Rectal smooth muscle tissue (tissue), 1 donor: ENCODE measurements around the gene LRRC2.
"Not testable (repeated sequence)": the region's sequence is repeated elsewhere in the genome, so short reads cannot be mapped to it uniquely, and the experiment has no call there.

Experiments
- H3K27ac ChIP-seq: one replicate; pipeline ENCODE4 v1.7.0; 2013; ENCODE audit warnings: low read depth, low read length, inconsistent platforms
- H3K27me3 ChIP-seq: one replicate; pipeline ENCODE4 v1.7.0; 2013; ENCODE audit warnings: low read length; ENCODE audit not compliant: control insufficient read depth, insufficient read depth
- H3K36me3 ChIP-seq: one replicate; pipeline ENCODE4 v1.7.0; 2013; ENCODE audit warnings: low read length; ENCODE audit not compliant: control insufficient read depth, insufficient read depth
- H3K4me1 ChIP-seq: one replicate; pipeline ENCODE4 v1.7.0; 2013; ENCODE audit warnings: low read length; ENCODE audit not compliant: control insufficient read depth, insufficient read depth
- H3K4me3 ChIP-seq: one replicate; pipeline ENCODE4 v1.7.0; 2013; ENCODE audit warnings: low read length
- H3K9ac ChIP-seq: one replicate; pipeline ENCODE4 v1.7.0; 2013; ENCODE audit warnings: low read length

LRRC2 gene

GRCh38 chr3:46527239-46527638 is 38.9 kb downstream of the LRRC2 start:
- no peak overlapping the region for H3K27ac ChIP-seq
- no peaks in the 10 kb centered on the region for H3K36me3 ChIP-seq
- no peaks in the 10 kb centered on the region for H3K4me1 ChIP-seq
- H3K4me3 ChIP-seq, result no peak overlapping the region
- H3K27me3 ChIP-seq, result no peaks in the 10 kb centered on the region
- H3K9ac ChIP-seq, result no peak overlapping the region

DNA sequence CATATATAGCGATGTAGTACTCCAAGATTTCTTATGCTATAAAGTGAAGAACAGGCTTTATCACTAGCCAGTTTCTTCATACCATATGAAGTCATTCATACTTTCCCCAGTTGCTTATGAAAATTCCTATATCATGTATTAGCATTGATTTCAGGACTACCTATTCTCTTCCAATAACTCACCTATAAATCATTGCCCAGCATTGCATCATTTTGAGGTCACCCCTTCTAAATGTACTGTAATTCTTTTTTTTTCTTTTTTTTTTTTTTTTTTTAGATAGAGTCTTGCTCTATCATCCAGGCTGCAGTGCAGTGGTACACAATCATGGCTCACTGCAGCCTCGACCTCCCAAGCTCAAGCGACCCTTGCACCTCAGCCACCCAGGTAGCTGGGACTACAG is 41.3 kb downstream of the LRRC2 start:
- no peaks in the 10 kb centered on the region for H3K27me3 ChIP-seq
- H3K9ac ChIP-seq, result no peak overlapping the region
- H3K36me3 ChIP-seq, result no peaks in the 10 kb centered on the region

GRCh38 chr3:46524008-46524407 is 42.1 kb downstream of the LRRC2 start:
- H3K4me3 ChIP-seq, result no peak overlapping the region
- H3K27me3 ChIP-seq, result no peaks in the 10 kb centered on the region
- no peak overlapping the region for H3K27ac ChIP-seq
- no peaks in the 10 kb centered on the region for H3K36me3 ChIP-seq
- no peak overlapping the region for H3K9ac ChIP-seq
- no peaks in the 10 kb centered on the region for H3K4me1 ChIP-seq

More for the DNA sequence above, 41.3 kb downstream of the LRRC2 start:
- H3K4me1 ChIP-seq, result no peaks in the 10 kb centered on the region
- no peak overlapping the region for H3K4me3 ChIP-seq
- H3K27ac ChIP-seq, result no peak overlapping the region

- H3K36me3 ChIP-seq, result no peaks in the 10 kb centered on the region
- H3K27ac ChIP-seq, result no peak overlapping the region
- no peak overlapping the region for H3K4me3 ChIP-seq
- no peak overlapping the region for H3K9ac ChIP-seq
- no peaks in the 10 kb centered on the region for H3K27me3 ChIP-seq
- H3K4me1 ChIP-seq, result no peaks in the 10 kb centered on the region
These were observed 42.5 kb downstream of the LRRC2 start for GRCh38 chr3:46523556-46523955.

DNA sequence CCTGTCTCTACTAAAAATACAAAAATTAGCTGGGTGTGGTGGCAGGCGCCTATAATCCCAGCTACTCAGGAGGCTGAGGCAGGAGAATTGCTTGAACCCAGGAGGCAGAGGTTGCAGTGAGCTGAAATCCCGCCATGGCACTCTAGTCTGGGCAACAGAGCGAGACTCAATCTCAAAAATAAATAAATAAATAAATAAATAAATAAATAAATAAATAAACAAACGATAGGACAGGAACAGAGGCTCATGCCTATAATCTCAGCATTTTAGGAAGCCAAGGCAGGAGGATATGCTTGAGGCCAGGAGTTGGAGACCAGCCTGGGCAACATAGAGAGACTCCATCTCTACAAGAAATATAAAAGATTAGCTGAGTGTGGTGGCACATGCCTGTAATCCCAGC is 43.9 kb downstream of the LRRC2 start:
- not testable (repeated sequence) for H3K4me1 ChIP-seq, H3K4me3 ChIP-seq, H3K36me3 ChIP-seq, H3K27ac ChIP-seq, H3K27me3 ChIP-seq, H3K9ac ChIP-seq

GRCh38 chr3:46521096-46521495 is 45.0 kb downstream of the LRRC2 start:
- no peaks in the 10 kb centered on the region for H3K27me3 ChIP-seq
- H3K27ac ChIP-seq, result no peak overlapping the region
- no peaks in the 10 kb centered on the region for H3K36me3 ChIP-seq
- no peaks in the 10 kb centered on the region for H3K4me1 ChIP-seq
- H3K4me3 ChIP-seq, result no peak overlapping the region
- no peak overlapping the region for H3K9ac ChIP-seq

GRCh38 chr3:46520531-46520930 is 45.6 kb downstream of the LRRC2 start:
- H3K27me3 ChIP-seq, result no peaks in the 10 kb centered on the region
- no peaks in the 10 kb centered on the region for H3K36me3 ChIP-seq
- H3K4me1 ChIP-seq, result no peaks in the 10 kb centered on the region
- H3K27ac ChIP-seq, result no peak overlapping the region
- no peak overlapping the region for H3K4me3 ChIP-seq
- no peak overlapping the region for H3K9ac ChIP-seq

DNA sequence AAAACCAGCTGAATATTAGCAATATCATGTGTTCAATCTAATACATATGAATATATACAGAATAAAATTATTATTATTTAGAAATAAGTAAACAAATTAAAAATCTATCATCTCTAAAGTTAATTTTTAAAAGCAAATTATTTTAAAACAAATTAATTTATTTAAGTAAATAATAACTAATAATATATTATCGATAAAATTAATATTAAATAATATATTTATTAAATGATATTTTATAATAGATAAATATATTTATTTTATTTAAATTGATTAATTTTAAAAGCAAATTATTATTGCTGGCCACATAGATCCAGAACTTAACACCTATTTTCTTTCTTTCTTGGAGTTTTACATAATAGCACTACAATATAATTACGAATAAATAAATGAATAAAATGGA is 46.1 kb downstream of the LRRC2 start:
- Histone ChIP-seq H3K27ac (no peak overlapping the region), H3K4me3 (no peak overlapping the region), H3K27me3 (no peaks in the 10 kb centered on the region), H3K4me1 (no peaks in the 10 kb centered on the region), H3K36me3 (no peaks in the 10 kb centered on the region), H3K9ac (no peak overlapping the region)

DNA sequence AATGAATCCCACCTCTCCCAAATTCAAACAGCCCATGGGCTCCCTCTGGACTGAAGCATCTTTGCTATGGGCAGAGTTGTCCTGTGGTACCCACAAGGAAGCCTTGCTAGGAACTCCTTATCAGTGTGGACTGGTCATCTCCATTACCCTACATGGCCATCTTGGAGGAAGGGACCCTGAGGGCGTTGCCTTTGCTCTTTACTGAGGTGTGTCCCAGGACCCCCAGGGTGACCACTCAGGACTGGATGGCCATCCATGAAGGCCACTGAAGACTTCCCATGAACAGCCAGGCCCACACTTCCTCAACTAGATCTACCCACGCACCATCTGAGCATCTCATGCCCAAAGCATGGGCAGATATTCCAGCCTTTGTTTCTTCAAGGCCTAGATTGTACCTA is 48.3 kb downstream of the LRRC2 start:
- no peak overlapping the region for H3K27ac ChIP-seq
- H3K4me3 ChIP-seq, result no peak overlapping the region
- no peaks in the 10 kb centered on the region for H3K27me3 ChIP-seq
- no peaks in the 10 kb centered on the region for H3K36me3 ChIP-seq
- no peak overlapping the region for H3K9ac ChIP-seq
- H3K4me1 ChIP-seq, result no peaks in the 10 kb centered on the region

GRCh38 chr3:46517016-46517783 is 48.9 kb downstream of the LRRC2 start:
- no peaks in the 10 kb centered on the region for H3K36me3 ChIP-seq

DNA sequence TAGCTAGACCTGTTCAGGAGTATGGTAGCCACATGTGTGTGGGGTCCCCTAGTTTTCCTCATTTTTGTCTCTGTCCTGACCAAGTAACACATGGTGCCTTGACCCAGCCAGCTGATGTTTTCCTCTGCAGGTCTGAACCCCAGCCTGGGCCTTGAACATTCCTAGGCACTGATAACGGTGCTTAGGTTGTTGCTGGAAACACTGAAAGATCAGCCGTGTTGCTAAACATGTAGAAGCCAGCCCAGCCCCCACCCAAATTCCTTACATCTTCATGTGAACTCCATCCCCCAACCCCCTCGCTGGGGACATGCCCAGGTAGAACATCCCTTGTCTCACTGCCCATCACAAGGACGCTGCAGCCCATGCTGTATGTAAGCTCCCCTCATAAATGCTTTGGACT is 49.6 kb downstream of the LRRC2 start:
- Histone ChIP-seq H3K36me3 (no peaks in the 10 kb centered on the region), H3K9ac (no peak overlapping the region), H3K27me3 (no peaks in the 10 kb centered on the region), H3K4me1 (no peaks in the 10 kb centered on the region), H3K4me3 (no peak overlapping the region), H3K27ac (no peak overlapping the region)

More at GRCh38 chr3:46517016-46517783, 48.9 kb downstream of the LRRC2 start:
- no peak overlapping the region for H3K4me3 ChIP-seq
- no peaks in the 10 kb centered on the region for H3K4me1 ChIP-seq
- no peaks in the 10 kb centered on the region for H3K27me3 ChIP-seq
- no peak overlapping the region for H3K9ac ChIP-seq
- no peak overlapping the region for H3K27ac ChIP-seq

GRCh38 chr3:46512191-46512749 is 53.8 kb downstream of the LRRC2 start:
- Histone ChIP-seq H3K27me3 (no peaks in the 10 kb centered on the region), H3K9ac (no peak overlapping the region), H3K36me3 (no peaks in the 10 kb centered on the region), H3K4me3 (no peak overlapping the region), H3K27ac (no peak overlapping the region), H3K4me1 (no peaks in the 10 kb centered on the region)

DNA sequence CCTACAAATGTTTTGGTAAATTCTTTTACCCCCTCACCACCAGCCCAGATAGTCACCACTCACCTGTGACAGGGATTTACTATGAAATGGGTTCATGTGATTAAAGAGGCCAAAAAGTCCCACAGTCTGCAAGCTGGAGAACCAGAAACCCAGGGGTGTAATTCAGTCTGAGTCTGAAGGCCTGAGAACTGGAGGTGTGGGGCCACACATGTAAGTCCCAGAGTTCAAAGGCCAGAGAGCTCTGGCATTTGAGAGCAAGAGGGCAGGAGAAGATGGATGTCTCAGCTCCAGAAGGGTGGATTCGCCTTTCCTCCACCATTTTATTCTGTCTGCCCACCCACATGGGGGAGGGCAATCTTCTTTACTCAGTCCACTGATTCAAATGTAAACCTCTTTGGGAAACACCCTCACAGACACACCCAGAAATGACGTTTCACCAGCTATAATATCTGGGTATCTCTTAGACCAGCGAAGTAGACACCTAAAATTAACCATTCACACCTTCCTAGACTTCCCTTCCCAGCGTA is 56.4 kb downstream of the LRRC2 start:
- Histone ChIP-seq H3K9ac (no peak overlapping the region), H3K36me3 (no peaks in the 10 kb centered on the region), H3K4me3 (no peak overlapping the region), H3K27me3 (no peaks in the 10 kb centered on the region), H3K4me1 (no peaks in the 10 kb centered on the region), H3K27ac (no peak overlapping the region)
